ENCODE measurements around the gene PRXL2C. TPM values are rescaled to one million over a fixed set of nuclear protein-coding genes. Genes with fewer than 3 reads are reported as not detected.

The PRXL2C gene
- total and polyA plus RNA-seq, 9 of the 15 experiments (the other 6 are each of a cell fraction or from before 2014, with no cell fraction given) = 3.6 to 15.3 (median 10.6) TPM

DNA sequence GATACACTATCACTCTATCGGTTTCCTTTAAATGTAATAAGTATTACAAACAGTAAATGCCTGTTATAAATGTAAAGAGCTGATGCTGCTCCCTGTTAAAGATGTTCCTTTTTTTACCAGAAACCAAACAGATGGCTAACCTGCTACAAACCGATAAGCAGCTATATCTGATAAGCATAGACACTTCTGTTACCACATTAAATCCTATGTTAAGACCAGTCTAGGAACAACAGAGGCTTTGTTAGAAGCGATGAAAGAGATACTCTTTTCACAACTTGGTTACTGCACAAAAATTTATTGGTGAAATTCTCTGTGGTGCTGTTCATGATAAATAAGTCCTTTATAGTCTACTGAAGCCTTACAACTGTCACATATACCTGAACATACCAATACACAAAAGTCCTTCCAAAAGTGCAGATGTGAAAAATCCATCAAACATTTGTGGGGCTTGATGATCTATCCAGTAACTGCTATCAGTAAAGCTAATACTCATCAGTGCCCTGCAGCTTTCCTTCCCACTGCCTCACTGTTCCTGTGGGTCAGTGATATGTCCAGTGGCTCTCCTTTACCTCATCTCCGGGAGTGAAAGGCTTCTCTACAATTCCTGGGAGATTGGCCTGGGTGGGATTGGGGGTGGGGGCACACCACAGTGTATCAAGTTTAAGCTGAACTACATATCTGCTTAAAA, 25.8 kb upstream of the PRXL2C start (continued):
- TF ChIP-seq CBFA2T2 (conservative IDR thresholded peaks at IDR 0.05) = peak; percentile 89
- peak; percentile 86 for TF ChIP-seq FOXM1 (IDR thresholded peaks at IDR 0.05; ENCODE audit: low read depth)
- TF ChIP-seq FOXM1 (CRISPR knock-in tag; IDR thresholded peaks at IDR 0.05; ENCODE audit: low read depth) = no peak
- TF ChIP-seq, protein P1, sequence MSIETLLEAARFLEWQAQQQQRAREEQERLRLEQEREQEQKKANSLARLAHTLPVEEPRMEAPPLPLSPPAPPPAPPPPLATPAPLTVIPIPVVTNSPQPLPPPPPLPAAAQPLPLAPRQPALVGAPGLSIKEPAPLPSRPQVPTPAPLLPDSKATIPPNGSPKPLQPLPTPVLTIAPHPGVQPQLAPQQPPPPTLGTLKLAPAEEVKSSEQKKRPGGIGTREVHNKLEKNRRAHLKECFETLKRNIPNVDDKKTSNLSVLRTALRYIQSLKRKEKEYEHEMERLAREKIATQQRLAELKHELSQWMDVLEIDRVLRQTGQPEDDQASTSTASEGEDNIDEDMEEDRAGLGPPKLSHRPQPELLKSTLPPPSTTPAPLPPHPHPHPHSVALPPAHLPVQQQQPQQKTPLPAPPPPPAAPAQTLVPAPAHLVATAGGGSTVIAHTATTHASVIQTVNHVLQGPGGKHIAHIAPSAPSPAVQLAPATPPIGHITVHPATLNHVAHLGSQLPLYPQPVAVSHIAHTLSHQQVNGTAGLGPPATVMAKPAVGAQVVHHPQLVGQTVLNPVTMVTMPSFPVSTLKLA (conservative IDR thresholded peaks at IDR 0.05) = peak in 1 of 2 experiments; percentile 37; a peak in 1 of 4 replicates
- TF ChIP-seq ZNF239 (CRISPR knock-in tag; IDR thresholded peaks at IDR 0.05) = no peak
- no peak for TF ChIP-seq SETDB1 (IDR thresholded peaks at IDR 0.05; ENCODE audit: low read length)
- TF ChIP-seq PML (IDR thresholded peaks at IDR 0.05; ENCODE audit: low read length) = peak; percentile 95
- TF ChIP-seq, protein P2, sequence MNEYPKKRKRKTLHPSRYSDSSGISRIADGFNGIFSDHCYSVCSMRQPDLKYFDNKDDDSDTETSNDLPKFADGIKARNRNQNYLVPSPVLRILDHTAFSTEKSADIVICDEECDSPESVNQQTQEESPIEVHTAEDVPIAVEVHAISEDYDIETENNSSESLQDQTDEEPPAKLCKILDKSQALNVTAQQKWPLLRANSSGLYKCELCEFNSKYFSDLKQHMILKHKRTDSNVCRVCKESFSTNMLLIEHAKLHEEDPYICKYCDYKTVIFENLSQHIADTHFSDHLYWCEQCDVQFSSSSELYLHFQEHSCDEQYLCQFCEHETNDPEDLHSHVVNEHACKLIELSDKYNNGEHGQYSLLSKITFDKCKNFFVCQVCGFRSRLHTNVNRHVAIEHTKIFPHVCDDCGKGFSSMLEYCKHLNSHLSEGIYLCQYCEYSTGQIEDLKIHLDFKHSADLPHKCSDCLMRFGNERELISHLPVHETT (CRISPR knock-in tag; conservative IDR thresholded peaks at IDR 0.05 in 1 of 2, IDR thresholded peaks at IDR 0.05 in 1 of 2) = peak in 1 of 2 experiments; percentile 48; a peak in 1 of 4 replicates
- TF ChIP-seq ASH1L (IDR thresholded peaks at IDR 0.05; ENCODE audit: borderline replicate concordance, low read depth, partially characterized antibody) = no peak
- TF ChIP-seq PPARD (CRISPR knock-in tag; IDR thresholded peaks at IDR 0.05) = no peak
- TF ChIP-seq MXI1 (IDR thresholded peaks at IDR 0.05; ENCODE audit: low read depth, low read length) = no peak
- peak; percentile 73 for TF ChIP-seq HDAC3 (IDR thresholded peaks at IDR 0.05; ENCODE audit: borderline replicate concordance, partially characterized antibody)
- TF ChIP-seq, protein P3, sequence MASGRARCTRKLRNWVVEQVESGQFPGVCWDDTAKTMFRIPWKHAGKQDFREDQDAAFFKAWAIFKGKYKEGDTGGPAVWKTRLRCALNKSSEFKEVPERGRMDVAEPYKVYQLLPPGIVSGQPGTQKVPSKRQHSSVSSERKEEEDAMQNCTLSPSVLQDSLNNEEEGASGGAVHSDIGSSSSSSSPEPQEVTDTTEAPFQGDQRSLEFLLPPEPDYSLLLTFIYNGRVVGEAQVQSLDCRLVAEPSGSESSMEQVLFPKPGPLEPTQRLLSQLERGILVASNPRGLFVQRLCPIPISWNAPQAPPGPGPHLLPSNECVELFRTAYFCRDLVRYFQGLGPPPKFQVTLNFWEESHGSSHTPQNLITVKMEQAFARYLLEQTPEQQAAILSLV (tag; IDR thresholded peaks at IDR 0.05) = no peak
- TF ChIP-seq TAL1 (IDR thresholded peaks at IDR 0.05) = peak; percentile 91
- peak; percentile 80 for TF ChIP-seq STAT5A (IDR thresholded peaks at IDR 0.05; ENCODE audit: borderline replicate concordance, low read length)
- TF ChIP-seq, protein P4, sequence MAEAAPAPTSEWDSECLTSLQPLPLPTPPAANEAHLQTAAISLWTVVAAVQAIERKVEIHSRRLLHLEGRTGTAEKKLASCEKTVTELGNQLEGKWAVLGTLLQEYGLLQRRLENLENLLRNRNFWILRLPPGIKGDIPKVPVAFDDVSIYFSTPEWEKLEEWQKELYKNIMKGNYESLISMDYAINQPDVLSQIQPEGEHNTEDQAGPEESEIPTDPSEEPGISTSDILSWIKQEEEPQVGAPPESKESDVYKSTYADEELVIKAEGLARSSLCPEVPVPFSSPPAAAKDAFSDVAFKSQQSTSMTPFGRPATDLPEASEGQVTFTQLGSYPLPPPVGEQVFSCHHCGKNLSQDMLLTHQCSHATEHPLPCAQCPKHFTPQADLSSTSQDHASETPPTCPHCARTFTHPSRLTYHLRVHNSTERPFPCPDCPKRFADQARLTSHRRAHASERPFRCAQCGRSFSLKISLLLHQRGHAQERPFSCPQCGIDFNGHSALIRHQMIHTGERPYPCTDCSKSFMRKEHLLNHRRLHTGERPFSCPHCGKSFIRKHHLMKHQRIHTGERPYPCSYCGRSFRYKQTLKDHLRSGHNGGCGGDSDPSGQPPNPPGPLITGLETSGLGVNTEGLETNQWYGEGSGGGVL (CRISPR knock-in tag; IDR thresholded peaks at IDR 0.05) = no peak
- TF ChIP-seq, protein P5, sequence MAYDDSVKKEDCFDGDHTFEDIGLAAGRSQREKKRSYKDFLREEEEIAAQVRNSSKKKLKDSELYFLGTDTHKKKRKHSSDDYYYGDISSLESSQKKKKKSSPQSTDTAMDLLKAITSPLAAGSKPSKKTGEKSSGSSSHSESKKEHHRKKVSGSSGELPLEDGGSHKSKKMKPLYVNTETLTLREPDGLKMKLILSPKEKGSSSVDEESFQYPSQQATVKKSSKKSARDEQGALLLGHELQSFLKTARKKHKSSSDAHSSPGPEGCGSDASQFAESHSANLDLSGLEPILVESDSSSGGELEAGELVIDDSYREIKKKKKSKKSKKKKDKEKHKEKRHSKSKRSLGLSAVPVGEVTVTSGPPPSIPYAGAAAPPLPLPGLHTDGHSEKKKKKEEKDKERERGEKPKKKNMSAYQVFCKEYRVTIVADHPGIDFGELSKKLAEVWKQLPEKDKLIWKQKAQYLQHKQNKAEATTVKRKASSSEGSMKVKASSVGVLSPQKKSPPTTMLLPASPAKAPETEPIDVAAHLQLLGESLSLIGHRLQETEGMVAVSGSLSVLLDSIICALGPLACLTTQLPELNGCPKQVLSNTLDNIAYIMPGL (CRISPR knock-in tag; IDR thresholded peaks at IDR 0.05) = no peak
- no peak for TF ChIP-seq MCM7 (IDR thresholded peaks at IDR 0.05)
